Measurements from ENCODE around the gene RSPH6A.
"Not testable (repeated sequence)": the region's sequence is repeated elsewhere in the genome, so short reads cannot be mapped to it uniquely, and the experiment has no call there.

RSPH6A gene

DNA sequence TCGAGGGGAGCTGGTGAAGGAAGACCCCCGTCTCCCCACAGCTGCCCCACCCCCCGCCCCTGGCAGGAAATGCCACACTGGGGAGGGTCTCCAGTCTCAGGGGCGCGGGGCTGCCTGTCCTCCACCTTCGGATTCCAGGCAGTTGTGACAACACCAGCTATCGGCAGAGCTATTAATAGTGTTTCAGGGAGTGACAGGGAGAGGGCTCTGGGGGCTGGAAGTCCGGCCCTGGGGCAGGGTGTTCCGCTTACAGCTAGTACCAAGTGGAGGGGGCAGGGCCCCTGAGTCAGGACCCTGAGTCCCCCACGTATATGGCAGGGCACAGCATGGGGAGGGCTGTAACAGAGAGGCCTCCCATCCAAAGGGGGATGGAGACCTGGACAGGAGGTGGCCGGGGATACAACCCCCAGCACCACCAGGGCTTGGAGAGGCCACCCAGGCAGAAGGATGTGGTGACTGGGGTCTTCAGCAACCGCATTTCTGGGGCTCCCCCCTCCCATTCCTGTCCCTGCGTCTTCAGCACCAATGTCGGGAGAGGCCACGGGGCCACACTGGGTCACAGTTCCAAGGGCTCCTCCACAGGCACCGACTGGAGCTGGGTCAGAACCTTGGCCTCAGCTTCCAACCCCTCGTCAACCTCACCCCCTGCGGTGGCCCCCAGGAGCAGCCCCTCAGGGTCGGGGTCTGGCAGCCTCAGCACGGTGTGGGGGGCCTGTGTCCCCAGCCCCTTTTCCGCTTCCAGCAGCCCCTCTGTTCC, 50.0 kb downstream of the RSPH6A start:
- no peak for DNase-seq (ENCODE audit: low read depth)

DNA sequence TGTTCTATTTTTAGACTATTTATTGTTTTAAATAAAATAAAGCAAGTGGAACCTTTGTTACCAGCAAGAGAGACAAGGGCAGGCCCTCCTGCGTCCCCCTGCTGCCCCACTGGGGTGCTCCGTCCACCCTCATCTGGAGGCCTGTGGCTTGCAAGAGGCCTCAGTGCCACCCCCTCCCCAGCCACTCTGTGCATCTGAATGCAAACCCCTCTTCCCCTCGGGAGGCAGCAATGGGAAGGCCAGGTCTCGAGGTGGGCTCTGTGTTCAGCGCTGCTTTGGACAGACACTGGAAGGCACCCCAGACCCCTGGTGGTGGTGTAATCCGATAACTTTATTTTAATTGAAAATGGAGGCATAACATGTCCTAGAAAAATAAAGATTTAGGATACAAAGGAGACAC, 50.6 kb downstream of the RSPH6A start:
- no peak for DNase-seq (ENCODE audit: low read depth)

DNA sequence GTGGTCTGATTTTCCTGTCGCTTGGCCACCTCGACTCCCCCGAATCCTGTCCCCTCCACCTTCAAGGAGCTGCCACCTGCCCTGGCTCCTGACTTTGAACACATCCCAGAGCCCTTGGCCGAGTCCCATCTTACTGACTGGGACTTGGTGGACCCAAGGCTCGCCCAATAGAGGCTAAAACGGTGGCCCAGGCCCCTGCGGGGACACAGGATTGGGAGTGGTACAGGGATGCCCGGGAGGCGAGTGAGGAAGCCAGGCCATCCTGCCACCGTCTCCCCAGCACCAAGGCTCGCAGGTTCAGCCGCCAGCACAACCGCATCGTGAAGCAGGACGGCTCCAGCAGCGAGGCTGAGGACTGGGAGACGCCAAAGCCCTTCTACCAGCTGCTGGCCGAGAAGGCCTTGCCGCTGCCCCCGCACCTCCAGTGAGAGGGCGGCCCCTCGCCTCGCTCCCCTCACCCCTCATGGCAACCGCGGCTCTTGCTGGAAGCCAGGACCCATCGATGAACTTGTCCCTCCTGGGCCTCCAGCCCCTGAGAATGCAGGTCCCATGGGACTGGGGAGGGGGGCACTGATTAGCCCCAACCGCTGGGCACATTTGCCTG, 51.3 kb downstream of the RSPH6A start:
- DNase-seq (ENCODE audit: low read depth), result no peak

DNA sequence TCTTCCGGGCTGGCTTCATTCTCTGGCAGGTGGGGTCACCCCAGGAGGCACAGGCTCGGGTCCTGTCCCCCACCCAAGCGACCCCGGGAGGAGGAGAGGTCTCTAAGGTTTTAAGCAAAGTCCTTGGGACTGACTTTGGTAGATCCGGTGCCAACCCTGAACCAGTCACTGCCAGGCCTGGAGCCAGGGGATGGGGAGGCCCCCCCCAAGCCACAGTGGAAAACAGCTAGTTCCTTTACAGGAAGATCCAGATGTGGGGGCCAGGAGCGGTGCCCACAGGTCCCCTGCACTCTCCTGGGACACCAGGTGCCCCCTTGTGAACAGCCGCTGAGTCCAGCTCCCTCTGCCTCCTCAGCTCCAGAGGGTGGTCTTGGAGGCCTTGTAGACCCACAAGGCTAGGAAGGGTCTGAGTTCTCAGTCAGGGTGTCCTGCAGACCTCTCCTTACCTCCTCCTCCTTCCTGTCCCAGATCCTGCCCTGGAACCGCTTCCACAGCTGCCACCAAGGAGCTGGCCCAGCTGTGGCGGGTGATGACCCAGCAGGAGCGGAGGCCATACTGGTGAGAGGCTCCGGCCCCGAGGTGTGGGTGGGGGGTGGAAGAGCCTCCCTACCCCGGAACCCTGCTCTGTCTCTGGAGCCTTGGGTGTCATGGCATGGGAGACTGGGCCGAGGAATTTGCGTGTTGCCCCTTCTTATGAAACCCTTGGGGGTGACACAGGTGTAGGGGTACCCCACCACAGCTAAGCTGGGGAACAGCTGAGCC, 52.1 kb downstream of the RSPH6A start:
- no peak for DNase-seq (ENCODE audit: low read depth)

DNA sequence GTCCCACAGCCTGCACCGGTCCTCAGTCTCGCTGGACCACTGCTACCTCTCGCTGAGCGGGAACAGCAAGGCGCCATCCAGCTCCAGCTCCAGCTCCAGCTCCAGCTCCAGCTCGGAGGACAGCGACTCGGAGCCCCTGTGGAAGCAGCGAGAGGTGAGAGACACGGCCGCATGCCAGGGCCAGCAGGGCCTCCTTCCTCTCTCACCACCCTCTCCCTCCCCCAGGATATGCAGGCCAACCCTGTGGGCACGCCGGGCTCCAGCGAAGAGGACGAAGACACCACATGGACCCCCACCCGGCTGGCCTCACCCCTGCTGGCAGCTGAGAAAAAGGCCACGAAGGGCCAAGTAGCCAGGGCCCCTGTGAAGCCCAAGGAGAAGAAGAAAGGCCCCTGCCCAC, 53.4 kb downstream of the RSPH6A start:
- DNase-seq (ENCODE audit: low read depth), result no peak

DNA sequence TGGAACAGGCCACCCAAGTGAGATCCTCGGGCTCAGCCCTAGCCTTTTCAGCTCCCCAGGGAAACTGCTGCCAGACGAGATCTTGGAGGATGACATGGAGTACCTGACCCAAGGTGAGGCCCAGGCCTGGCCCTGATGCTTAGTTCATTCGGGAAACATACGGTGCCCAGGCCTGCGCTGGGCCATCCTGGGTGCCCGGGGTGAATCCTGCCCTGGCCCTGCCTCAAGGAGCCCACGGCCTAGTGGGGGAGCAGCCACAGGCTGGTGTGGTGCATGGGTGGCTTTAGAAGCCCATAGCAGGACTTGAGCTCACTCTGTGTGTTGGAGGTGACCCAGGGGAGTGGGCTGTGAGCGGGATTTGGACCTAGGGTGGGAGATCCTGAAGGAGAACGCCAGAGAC, 56.2 kb downstream of the RSPH6A start:
- no peak for DNase-seq (ENCODE audit: low read depth)

DNA sequence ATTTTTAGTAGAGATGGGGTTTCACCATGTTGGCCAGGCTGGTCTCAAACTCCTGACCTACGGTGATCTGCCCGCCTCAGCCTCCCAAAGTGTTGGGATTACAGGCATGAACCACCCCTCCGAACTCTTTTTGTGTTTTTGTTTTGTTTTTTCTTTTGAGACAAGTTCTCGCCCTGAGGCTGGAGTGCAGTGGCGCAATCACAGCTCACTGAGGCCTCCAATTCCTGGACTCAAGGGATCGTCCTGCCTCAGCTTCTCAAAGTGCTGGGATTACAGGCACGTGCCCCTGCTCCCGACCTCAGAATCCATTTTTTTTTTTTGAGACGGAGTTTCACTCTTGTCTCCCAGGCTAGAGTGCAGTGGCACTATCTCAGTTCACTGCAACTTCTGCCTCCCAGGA, 57.4 kb downstream of the RSPH6A start:
- DNase-seq (ENCODE audit: low read depth), result no peak

DNA sequence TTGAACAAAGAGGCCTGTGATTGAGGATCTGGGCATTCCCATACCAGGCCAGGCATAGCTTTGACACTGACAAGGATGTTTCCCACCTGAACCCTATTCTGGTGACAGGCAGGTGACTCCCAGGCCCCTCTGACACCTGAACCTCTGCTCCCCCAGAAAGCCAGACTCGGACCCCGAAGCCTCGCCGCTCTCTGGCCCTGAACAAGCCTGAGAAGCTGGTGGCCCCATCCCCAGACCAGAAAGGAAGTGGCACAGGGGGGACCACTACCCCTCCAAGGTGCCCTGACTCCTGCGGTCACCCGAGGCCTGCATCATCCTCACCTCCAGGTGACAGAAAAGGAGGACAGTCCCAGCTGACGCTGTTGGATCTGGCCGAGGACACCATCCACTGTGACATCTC, 60.8 kb downstream of the RSPH6A start:
- DNase-seq (ENCODE audit: low read depth), result no peak

DNA sequence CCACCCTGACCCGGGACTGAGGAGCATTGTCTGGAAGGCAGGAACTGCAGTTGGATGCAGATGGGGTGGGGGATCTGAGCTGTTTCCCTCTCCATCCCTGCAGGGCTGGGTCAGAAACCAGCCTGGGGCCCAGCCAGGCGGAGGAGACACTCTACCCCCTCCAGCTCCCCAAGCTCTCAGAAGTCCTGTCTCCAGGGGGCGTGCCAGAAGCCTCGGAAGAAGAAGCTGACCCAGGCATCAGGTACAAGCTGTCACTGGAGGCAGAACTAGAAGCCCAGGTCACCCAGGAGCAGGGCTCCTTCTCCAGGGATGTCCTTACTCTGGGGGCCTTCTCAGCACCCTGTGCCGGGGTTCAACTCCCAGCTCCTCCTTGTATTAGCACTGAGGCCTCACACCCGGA, 61.6 kb downstream of the RSPH6A start:
- no peak for DNase-seq (ENCODE audit: low read depth)

DNA sequence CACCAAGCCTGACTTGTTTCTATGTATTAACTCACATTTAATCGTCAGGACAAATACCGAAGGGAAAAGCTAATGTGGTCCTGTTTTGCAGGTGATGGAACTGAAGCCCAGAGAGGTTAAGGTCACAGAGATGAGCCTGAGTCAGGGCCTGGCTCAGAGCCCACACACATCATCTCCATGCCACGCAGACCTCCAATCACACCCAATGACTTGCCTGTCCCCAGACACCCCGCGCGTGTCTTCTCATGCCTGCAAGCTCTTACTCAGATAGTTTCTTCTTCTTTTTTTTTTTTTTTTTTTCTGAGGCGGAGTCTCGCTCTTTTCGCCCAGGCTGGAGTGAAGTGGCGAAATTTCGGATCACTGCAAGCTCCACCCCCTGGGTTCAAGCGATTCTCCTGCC, 62.5 kb downstream of the RSPH6A start:
- no peak for DNase-seq (ENCODE audit: low read depth)

DNA sequence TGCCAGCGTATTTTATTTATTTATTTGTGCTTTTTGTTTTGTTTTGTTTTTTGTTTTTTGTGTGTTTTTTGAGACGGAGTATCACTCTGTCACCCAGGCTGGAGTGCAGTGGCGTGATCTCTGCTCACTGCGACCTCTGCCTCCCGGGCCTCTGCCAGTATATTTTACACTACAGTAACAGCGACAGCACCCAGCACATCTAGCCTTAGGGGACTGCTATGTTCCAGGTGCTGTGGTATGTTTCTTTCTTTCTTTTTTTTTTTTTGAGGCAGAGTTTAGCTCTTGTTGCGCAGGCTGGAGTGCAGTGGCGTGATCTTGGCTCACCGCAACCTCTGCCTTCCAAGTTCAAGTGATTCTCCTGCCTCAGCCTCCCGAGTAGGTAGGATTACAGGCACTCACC, 63.6 kb downstream of the RSPH6A start:
- not testable (repeated sequence) for DNase-seq (ENCODE audit: low read depth)

DNA sequence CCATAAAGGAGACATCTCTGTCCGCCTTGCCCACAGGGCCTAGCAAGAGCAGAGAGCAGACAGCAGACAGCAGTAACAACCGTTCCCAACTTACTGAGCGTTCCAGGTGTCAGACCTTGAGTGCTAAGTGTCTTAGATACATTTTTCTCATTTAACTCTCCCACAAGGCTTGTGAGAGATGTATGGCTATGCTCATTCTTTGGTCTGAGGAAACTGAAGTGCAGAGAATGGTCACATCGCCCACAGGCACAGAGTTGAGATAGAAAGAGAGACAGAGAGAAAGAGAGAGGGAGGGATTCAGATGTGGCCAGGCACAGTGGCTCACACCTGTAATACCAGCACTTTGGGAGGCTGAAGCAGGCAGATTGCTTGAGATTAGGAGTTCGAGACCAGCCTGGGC, 67.6 kb downstream of the RSPH6A start:
- no peak for DNase-seq (ENCODE audit: low read depth)

DNA sequence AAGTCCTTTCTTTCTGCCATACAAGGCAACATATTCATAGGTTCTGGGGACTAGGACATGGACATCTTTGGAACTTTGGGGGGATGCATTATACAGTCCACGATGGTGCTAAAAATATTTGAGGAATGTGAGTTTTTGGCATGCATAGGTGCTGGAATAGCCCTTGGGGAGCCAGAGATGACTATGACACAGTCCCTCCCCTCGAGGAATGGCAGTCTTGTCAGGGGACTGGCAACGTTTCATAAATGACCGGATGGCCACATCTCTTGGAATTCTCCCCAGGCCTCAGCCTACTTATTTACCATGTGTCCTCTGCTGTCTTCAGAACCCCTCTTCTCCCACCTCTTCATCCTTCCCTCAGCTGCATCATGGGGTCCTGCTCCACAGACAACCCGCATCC, 68.2 kb downstream of the RSPH6A start:
- DNase-seq (ENCODE audit: low read depth), result no peak
